GM12878 (cell line): ENCODE data around the gene BCL11A.

ENCODE experiments used
- FOXK2 ChIP-seq: fragments of 450-650 bp; IDR thresholded peaks from 2 replicates; pipeline ENCODE4 v1.6.1; 2017; ENCODE audit warnings: mild to moderate bottlenecking, moderate library complexity
- TCF7 ChIP-seq: IDR thresholded peaks from 2 replicates; pipeline ENCODE4 v1.6.1; 2014; ENCODE audit warnings: antibody characterized with exemption, borderline replicate concordance

- TF ChIP-seq FOXK2 (no peak), TCF7 (no peak)
These were observed 2.5 kb downstream of the BCL11A start for GRCh38 chr2:60550984-60551239.
